HG02610 (cell line): ENCODE measurements around the gene SS18L1.

Source experiments
- ATAC-seq: cut with Tn5 transposase; IDR thresholded peaks from one replicate; pipeline ENCODE4 v1.9.1; 2021; ENCODE audit warnings: mild to moderate bottlenecking, moderate library complexity; ENCODE audit not compliant: unreplicated experiment

SS18L1 gene

DNA sequence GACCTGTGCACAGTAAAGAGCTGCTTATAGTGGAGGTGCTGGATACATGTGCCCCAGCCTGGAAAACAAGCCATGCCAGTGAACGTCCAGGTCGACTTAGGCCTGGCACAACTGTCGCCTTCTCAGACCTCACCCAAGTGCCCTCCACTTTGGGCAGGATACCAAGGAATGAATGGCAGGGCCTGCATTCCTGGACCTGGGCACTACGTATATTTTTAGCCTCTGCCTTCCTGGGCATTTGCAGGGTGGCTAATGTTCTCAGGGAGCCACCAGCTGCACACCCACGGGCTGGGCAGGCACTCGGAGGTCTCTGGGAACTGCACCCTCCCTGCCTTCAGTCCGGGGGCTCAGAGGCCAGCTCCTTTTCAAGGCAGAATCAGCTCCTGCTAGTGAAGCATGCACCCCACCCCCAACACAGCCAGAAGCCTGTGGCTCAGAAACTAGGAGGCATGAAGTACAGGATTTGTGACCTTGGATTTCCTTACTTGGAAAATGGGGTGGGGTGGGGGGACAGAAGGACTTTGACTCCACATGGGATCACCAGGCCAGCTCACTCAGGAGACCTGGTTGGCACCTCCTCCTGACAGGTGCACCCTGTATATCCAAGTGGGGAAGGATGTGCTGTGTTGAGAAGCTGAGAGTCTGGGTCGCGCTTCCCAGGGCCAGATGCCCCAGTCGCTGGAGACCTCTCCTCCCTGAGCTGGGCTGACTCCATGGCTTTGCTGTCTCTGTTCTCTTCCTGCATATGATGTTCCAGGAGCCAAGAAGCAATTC, 23.8 kb upstream of the SS18L1 start:
- no peak for ATAC-seq

DNA sequence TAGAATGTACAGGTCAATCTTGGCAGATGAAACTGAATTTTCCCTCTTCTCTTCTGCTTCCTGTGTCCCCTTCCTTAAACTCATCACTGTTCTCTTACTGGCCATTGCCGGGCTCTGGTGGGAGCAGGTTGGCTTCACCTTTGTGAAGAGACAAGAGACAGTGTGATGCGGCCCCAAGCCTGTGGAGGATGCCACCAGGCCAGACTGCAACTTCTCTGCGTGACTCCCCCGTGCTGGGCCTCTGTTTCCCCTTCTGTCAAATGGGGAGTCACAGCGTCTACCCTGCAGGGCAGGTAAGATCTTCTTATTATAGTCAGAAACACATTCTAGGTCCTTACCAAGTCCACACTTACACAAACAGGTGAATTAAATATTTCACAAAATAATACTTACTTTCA, 23.2 kb upstream of the SS18L1 start:
- no peak for ATAC-seq

DNA sequence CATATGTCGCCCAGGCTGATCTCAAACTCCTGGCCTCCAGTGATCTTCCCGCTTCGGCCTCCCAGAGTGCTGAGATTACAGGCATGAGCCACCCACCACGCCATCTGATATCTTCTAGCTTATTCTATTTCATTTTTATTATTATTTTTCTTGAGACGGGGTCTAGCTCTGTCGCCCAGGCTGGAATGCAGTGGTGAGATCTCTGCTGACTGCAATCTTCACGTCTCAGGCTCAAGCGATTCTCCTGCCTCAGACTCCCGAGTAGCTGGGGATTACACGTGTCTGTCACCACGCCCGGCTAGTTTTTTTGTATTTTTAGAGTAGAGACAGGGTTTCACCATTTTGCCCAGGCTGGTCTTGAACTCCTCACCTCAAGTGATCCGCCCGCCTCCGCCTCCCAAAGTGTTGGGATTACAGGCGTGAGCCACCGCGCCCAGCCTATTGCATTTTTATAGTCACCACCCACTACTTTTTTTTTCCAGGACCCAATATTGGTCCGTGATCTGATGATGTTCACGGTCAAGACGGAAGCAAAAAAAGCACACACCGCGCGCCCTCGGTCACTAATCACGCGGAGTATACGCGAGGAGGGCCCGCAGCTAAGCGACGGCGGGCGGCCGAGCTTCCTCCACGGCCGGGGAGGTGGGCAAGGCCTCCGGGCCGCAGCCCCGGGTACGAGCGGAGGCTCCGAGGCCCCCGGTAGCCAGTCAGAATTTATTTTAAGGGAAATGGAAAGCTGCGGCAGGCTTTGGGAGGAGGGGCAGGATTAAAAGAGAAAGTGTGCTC, 22.4 kb upstream of the SS18L1 start:
- peak; percentile 2 for ATAC-seq

GRCh38 chr20:62121776-62122653, 21.6 kb upstream of the SS18L1 start, which contains the start of gene LSM14B:
Gene LSM14B, plus strand, starts transcription at chr20:62122475. Its CDS starts 192 bp downstream, at chr20:62122667.
- ATAC-seq: peak; percentile 82

- ATAC-seq: peak; percentile 18
Observed at GRCh38 chr20:62122654-62123449, 20.7 kb upstream of the SS18L1 start.

- ATAC-seq: no peak
Observed at GRCh38 chr20:62123450-62124118, 20.0 kb upstream of the SS18L1 start.

DNA sequence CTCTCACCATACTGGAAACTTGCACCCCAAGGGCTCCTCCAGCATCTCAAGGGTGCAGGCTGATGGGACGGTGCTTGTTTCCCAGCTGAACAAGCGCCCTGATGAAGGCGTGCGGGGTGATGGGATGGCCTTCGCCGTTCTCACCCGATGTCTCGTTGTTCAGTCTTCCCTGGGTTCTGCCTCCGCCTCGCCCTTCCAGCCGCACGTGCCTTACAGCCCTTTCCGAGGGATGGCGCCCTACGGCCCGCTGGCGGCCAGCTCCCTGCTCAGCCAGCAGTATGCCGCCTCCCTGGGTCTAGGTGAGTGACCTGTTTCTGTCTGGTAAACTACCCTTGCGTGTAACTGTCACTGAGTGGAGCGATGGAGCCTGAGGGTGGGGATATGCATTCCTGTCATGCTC, 17.4 kb upstream of the SS18L1 start:
- no peak for ATAC-seq

- no peak for ATAC-seq
Observed at GRCh38 chr20:62127799-62128198, 15.8 kb upstream of the SS18L1 start.

DNA sequence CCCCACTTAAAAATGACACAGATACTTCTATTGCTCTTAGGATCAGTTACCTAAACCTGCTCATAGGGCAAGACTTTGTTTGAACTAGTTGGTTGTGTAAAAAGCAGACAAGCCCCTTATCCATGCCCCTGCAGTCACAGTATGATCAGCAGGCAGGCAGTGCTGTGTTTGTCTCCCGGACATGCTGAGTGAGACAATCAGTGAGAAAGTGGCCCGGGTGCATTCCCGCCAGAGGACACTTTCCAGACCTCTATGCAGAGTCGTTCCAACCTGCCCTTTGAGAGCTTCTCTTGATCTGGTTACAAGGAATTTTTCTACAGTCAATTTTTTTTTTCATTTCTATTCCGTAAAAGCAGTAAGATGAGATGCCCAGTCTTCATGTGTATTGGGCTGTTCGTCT, 15.1 kb upstream of the SS18L1 start:
- ATAC-seq: no peak

DNA sequence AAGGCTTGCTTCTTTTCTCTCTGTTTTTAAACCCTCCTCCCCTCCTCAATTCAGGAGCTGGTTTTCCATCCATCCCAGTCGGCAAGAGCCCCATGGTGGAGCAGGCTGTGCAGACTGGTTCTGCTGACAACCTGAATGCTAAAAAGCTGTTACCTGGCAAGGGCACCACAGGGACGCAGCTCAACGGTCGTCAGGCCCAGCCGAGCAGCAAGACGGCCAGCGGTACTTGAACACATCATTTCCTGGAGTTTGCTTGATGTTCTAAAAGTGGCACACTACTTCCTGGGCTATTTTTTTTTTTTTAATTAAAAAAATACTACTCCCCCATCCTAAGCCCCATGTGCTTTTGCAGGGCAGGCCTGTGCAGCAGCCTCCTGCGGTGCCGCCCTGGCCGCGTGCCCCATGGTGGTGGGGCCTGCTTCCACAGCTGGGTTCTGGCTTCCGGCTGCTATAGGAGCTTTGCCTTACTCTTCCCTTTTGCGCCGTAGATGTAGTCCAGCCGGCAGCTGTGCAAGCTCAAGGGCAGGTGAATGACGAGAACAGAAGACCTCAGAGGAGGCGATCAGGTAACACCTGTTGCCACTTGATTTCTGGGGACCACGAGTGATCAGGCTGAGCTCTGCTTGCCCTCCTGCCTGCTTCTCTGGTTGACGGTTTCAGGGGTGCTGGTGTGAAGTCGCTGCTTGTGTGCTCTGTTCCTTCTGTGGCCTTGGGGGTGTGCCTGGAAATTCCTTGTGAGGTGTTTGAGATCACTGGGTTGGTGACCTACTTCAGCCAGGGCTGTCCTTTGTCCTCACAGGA, 13.6 kb upstream of the SS18L1 start:
- ATAC-seq: no peak

DNA sequence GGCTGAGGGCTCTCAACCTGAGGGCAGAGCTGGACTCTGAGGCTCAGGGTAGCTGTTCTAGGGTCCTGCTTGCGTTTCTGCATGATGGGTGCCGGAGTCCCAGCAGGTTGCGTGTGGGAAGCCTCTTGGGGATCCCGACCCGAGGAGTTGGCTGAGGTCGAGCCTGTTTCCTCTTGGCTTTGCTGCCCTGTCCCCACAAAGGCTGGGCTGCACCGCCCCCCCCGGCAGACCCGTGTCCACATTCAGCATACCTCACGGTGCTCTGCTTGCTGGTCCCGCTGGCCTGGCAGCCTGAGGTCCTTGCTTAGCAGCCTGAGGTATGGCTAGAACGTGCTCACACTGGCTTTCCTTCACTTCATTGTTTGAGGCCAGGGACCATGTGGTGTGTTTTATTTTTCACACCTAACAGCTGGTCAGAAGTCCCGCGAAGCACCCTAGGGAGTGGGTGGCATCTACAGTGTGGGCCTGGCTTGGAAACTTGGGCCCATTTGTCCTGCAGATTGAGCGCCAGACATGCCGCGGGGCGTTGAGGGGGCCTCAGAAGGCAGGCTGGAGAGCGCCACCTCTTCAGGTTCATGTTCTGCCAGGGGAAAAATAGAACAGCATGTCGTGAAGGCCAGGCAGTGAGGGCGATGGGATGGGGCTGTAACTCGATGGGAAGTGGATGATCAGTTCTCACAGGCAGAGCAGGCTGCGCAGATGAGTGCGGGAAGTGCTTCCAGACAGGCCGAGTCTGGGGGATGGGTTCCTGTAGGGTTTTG, 11.8 kb upstream of the SS18L1 start:
- no peak for ATAC-seq

- ATAC-seq: no peak
Observed at GRCh38 chr20:62132421-62132820, 11.1 kb upstream of the SS18L1 start.

GRCh38 chr20:62133051-62133845, 10.3 kb upstream of the SS18L1 start:
- no peak for ATAC-seq

DNA sequence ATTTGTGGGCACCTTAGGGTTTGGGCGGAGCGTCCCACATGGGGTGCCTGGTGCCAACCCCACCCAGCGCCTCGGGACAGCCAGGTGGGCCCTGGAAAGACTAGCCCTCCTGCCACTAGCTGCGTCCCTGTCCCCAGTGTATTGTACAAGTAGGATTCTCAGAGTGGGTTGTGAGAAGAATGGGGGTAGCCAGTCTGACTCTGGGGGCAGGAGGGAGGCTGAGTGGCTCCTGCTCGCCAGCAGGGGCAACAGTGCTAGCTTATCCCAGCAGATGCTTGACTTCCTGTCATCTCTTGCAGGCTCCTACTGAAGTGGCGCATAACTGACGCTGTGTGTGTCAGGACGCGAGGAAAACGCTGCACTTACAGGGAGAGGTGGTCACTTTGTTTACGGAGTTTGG, 9.7 kb upstream of the SS18L1 start:
- ATAC-seq: no peak

DNA sequence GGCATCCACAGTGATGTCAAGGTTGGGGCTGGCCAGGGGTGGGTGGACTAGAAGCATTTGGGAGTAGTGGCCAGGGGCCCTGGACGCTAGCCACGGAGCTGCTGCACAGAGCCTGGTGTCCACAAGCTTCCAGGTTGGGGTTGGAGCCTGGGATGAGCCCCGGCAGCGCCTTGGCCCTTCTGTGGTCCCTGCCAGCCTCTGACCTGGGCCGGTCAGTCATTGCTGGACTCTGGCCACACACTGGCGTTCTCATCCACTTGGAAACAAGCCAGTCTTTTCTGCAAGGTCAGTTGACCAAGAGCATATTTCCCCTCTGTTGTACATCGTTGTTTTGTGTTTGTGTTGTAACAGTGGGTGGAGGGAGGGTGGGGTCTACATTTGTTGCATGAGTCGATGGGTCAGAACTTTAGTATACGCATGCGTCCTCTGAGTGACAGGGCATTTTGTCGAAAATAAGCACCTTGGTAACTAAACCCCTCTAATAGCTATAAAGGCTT, 8.8 kb upstream of the SS18L1 start:
- ATAC-seq: no peak

DNA sequence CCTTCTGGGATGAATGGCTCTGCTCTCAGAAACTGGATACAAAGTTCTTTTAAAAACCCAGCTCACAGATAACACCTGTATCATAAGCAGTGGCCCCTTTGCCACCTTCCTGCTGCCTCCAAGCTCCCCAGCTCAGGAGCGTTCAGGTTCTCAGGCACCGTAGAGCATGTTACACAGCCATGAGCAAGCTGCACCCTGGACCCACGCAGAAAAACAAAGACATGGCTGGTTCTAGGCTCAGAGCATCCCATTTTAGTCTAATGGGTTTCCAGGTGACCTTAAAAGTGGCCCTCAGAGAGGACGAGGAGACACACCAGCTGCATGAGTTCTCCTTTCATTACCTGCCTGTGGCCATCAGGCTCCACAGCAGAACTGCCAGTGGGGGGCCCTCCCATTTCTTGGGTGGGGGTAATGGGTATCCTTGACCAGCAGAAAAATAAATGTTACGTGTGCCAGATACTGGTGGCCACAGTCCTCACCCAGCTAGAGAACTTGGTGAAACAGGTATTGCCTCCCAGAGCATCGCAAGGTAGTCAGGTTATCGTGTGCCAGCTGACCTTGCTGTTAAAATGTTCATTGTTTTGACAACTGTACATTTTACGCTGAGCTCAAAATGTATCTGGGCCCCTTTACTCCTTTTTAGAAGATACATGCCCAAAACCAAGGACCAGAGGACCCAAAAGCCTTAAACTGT, 7.8 kb upstream of the SS18L1 start:
- ATAC-seq: no peak
